Ishikawa (cell line): ENCODE measurements around the gene TMC2.

Experiments
- CEBPB ChIP-seq: IDR thresholded peaks from 2 replicates; pipeline ENCODE4 v1.6.1; 2012
- CREB1 ChIP-seq: IDR thresholded peaks from 2 replicates; pipeline ENCODE4 v1.6.1; 2012; ENCODE audit warnings: low read depth
- EGR1 ChIP-seq: IDR thresholded peaks from 2 replicates; pipeline ENCODE4 v1.6.1; 2012
- EP300 ChIP-seq: IDR thresholded peaks from 2 replicates; pipeline ENCODE4 v1.6.1; 2012; ENCODE audit warnings: borderline replicate concordance
- FOXM1 ChIP-seq: IDR thresholded peaks from 2 replicates; pipeline ENCODE4 v1.6.1; 2012; ENCODE audit warnings: low read depth, borderline replicate concordance
- MAX ChIP-seq: IDR thresholded peaks from 2 replicates; pipeline ENCODE4 v1.6.1; 2012
- NFIC ChIP-seq: IDR thresholded peaks from 2 replicates; pipeline ENCODE4 v1.6.1; 2012
- RAD21 ChIP-seq: IDR thresholded peaks from 2 replicates; pipeline ENCODE4 v1.6.1; 2012; ENCODE audit warnings: low read depth
- REST ChIP-seq: IDR thresholded peaks from 2 replicates; pipeline ENCODE4 v1.6.1; 2012; ENCODE audit warnings: low read depth, mild to moderate bottlenecking
- TAF1 ChIP-seq: IDR thresholded peaks from 2 replicates; pipeline ENCODE4 v1.6.1; 2012; ENCODE audit warnings: low read depth, mild to moderate bottlenecking
- TCF12 ChIP-seq: IDR thresholded peaks from 2 replicates; pipeline ENCODE4 v1.6.1; 2012; ENCODE audit warnings: low read depth
- TEAD4 ChIP-seq: IDR thresholded peaks from 2 replicates; pipeline ENCODE4 v1.6.1; 2012
- USF1 ChIP-seq: IDR thresholded peaks from 2 replicates; pipeline ENCODE4 v1.6.1; 2012
- YY1 ChIP-seq: IDR thresholded peaks from 2 replicates; pipeline ENCODE4 v1.6.1; 2012; ENCODE audit warnings: low read depth
- ZBTB7A ChIP-seq: IDR thresholded peaks from 2 replicates; pipeline ENCODE4 v1.6.1; 2012; ENCODE audit warnings: low read depth

Gene TMC2

GRCh38 chr20:2637246-2637645 lies 100.9 kb downstream of the TMC2 start:
- TF ChIP-seq YY1 (no peak), TCF12 (no peak), EGR1 (no peak), REST (no peak), ZBTB7A (no peak), TAF1 (no peak), CEBPB (no peak), MAX (no peak)

GRCh38 chr20:2640260-2640659 lies 103.9 kb downstream of the TMC2 start:
- no peak for TF ChIP-seq USF1
- TF ChIP-seq ZBTB7A = no peak
- no peak for TF ChIP-seq TEAD4
- no peak for TF ChIP-seq EP300
- no peak for TF ChIP-seq CREB1
- no peak for TF ChIP-seq TCF12
- TF ChIP-seq YY1 = no peak
- no peak for TF ChIP-seq EGR1
- no peak for TF ChIP-seq NFIC
- TF ChIP-seq MAX = no peak
- TF ChIP-seq REST = no peak
- no peak for TF ChIP-seq FOXM1

GRCh38 chr20:2640899-2641298 lies 104.5 kb downstream of the TMC2 start:
- TF ChIP-seq CEBPB = no peak

- no peak for TF ChIP-seq FOXM1
- no peak for TF ChIP-seq TCF12
- no peak for TF ChIP-seq USF1
- TF ChIP-seq TEAD4 = no peak
- no peak for TF ChIP-seq CEBPB
- TF ChIP-seq EP300 = no peak
- TF ChIP-seq EGR1 = no peak
These were observed 107.3 kb downstream of the TMC2 start for GRCh38 chr20:2643708-2644107.

GRCh38 chr20:2651772-2652723 lies 115.7 kb downstream of the TMC2 start, which contains the start of gene NOP56:
TSS of gene NOP56 (plus strand) at chr20:2652632. CDS start at chr20:2652661, 29 bp downstream.
- peak; percentile 57 for TF ChIP-seq TCF12
- TF ChIP-seq TAF1 = peak; percentile 98
- TF ChIP-seq MAX = peak; percentile 93
- no peak for TF ChIP-seq REST
- TF ChIP-seq NFIC = no peak
- TF ChIP-seq FOXM1 = no peak
- TF ChIP-seq USF1 = peak; percentile 80
- peak; percentile 55; the same call in 1 of the 2 replicates for TF ChIP-seq EGR1
- TF ChIP-seq EP300 = peak; percentile 9; the same call in 1 of the 2 replicates
- peak; percentile 64 for TF ChIP-seq YY1
- TF ChIP-seq CEBPB = no peak
- no peak for TF ChIP-seq TEAD4
- peak; percentile 57 for TF ChIP-seq ZBTB7A
- no peak for TF ChIP-seq RAD21
- TF ChIP-seq CREB1 = no peak
